Astrocyte (in vitro differentiated cells and primary cell): ENCODE results near the gene CARD9. TPM values are rescaled to one million over a fixed set of nuclear protein-coding genes. Genes with fewer than 3 reads are reported as not detected.

Experiments
- DNase-seq: peaks from one replicate; pipeline ENCODE4 v3.0.0-alpha.2; 2010; ENCODE audit warnings: low read depth
- FAIRE-seq: peaks from 2 replicates; lab custom pipeline; 2011; peaks lifted over from hg19 to GRCh38; lab: Jason Lieb, UNC
- H2AFZ ChIP-seq: 2 replicates; pipeline ENCODE4 v1.6.0; 2012; ENCODE audit warnings: low read depth, low read length, inconsistent platforms
- H3K27ac ChIP-seq: 2 replicates; pipeline ENCODE4 v1.5.1; 2011; ENCODE audit warnings: low read depth, low read length, inconsistent platforms
- H3K27me3 ChIP-seq: 2 replicates; pipeline ENCODE4 v1.6.0; 2011; ENCODE audit warnings: low read length, inconsistent platforms; ENCODE audit not compliant: insufficient read depth
- H3K36me3 ChIP-seq: 2 replicates; pipeline ENCODE4 v1.5.1; 2011; ENCODE audit warnings: low read length, inconsistent platforms; ENCODE audit not compliant: insufficient read depth
- H3K4me1 ChIP-seq: 2 replicates; pipeline ENCODE4 v1.5.1; 2011; ENCODE audit warnings: low read length, inconsistent platforms; ENCODE audit not compliant: insufficient read depth
- H3K4me2 ChIP-seq: 2 replicates; pipeline ENCODE4 v1.6.0; 2012; ENCODE audit warnings: low read length, inconsistent platforms
- H3K4me3 ChIP-seq: 2 replicates; pipeline ENCODE4 v1.5.1; 2011; ENCODE audit warnings: low read depth, mild to moderate bottlenecking, low read length, inconsistent platforms; ENCODE audit not compliant: insufficient read depth
- H3K79me2 ChIP-seq: 2 replicates; pipeline ENCODE4 v1.6.0; 2012; ENCODE audit warnings: mild to moderate bottlenecking, low read length, inconsistent platforms; ENCODE audit not compliant: insufficient read depth
- H3K9ac ChIP-seq: 2 replicates; pipeline ENCODE4 v1.6.0; 2012; ENCODE audit warnings: mild to moderate bottlenecking, low read length, inconsistent platforms
- H3K9me3 ChIP-seq: 2 replicates; pipeline ENCODE4 v1.5.1; 2012; ENCODE audit warnings: low read depth, mild to moderate bottlenecking, low read length, inconsistent platforms; ENCODE audit not compliant: insufficient read depth
- H4K20me1 ChIP-seq: 2 replicates; pipeline ENCODE4 v1.6.0; 2012; ENCODE audit warnings: low read length, inconsistent platforms; ENCODE audit not compliant: insufficient read depth
- H3K27ac Mint-ChIP-seq: one replicate; pipeline ENCODE4 v1.8.0; 2021; ENCODE audit warnings: mild to moderate bottlenecking, mixed read lengths; ENCODE audit not compliant: unreplicated experiment
- H3K27me3 Mint-ChIP-seq: one replicate; pipeline ENCODE4 v1.8.0; 2021; ENCODE audit warnings: low read depth, mixed read lengths; ENCODE audit not compliant: unreplicated experiment
- H3K36me3 Mint-ChIP-seq: one replicate; pipeline ENCODE4 v1.8.0; 2021; ENCODE audit warnings: low read depth, mixed read lengths; ENCODE audit not compliant: unreplicated experiment
- H3K4me1 Mint-ChIP-seq: one replicate; pipeline ENCODE4 v1.8.0; 2021; ENCODE audit warnings: low read depth, mixed read lengths; ENCODE audit not compliant: unreplicated experiment
- H3K4me3 Mint-ChIP-seq: one replicate; pipeline ENCODE4 v1.8.0; 2021; ENCODE audit warnings: mild to moderate bottlenecking, moderate library complexity, mixed read lengths; ENCODE audit not compliant: unreplicated experiment
- H3K9me3 Mint-ChIP-seq: one replicate; pipeline ENCODE4 v1.8.0; 2021; ENCODE audit warnings: mild to moderate bottlenecking, mixed read lengths; ENCODE audit not compliant: unreplicated experiment
- EZH2 ChIP-seq: IDR thresholded peaks from 2 replicates; pipeline ENCODE4 v1.6.1; 2012; ENCODE audit warnings: mild to moderate bottlenecking, low read length, inconsistent platforms; ENCODE audit not compliant: insufficient read depth
- total RNA-seq: library from RNA; stranded (reverse); gene quantifications from 2 replicates; pipeline ENCODE4 v1.2.1, GENCODE V29; 2021
- TF ChIP-seq, protein P1 (sequence below): IDR thresholded peaks from 2 replicates; pipeline ENCODE4 v1.5.1; 2011; ENCODE audit warnings: low read depth, mild to moderate bottlenecking, inconsistent platforms, low read length, moderate library complexity; ENCODE audit not compliant: insufficient read depth

The CARD9 gene
- total RNA-seq, 1 donor from 2014 or later, result 4.2 TPM

- Histone ChIP-seq H3K4me3 (peak overlapping the region; percentile 47), H3K27ac (no peak overlapping the region), H3K9ac (peak overlapping the region; percentile 50), H3K4me1 (peaks cover 22% of the 10 kb centered on the region), H2AFZ (no peak overlapping the region), H3K27me3 (no peaks in the 10 kb centered on the region), H3K79me2 (peaks cover 10% of the 10 kb centered on the region), H3K36me3 (no peaks in the 10 kb centered on the region), H3K4me2 (peak overlapping the region; percentile 85), H4K20me1 (peaks cover 21% of the 10 kb centered on the region), H3K9me3 (no peaks in the 10 kb centered on the region)
- H3K36me3 Mint-ChIP-seq, result no peaks in the 10 kb centered on the region
- no peak for DNase-seq
- no peak overlapping the region for H3K4me3 Mint-ChIP-seq
- TF ChIP-seq, protein P1, sequence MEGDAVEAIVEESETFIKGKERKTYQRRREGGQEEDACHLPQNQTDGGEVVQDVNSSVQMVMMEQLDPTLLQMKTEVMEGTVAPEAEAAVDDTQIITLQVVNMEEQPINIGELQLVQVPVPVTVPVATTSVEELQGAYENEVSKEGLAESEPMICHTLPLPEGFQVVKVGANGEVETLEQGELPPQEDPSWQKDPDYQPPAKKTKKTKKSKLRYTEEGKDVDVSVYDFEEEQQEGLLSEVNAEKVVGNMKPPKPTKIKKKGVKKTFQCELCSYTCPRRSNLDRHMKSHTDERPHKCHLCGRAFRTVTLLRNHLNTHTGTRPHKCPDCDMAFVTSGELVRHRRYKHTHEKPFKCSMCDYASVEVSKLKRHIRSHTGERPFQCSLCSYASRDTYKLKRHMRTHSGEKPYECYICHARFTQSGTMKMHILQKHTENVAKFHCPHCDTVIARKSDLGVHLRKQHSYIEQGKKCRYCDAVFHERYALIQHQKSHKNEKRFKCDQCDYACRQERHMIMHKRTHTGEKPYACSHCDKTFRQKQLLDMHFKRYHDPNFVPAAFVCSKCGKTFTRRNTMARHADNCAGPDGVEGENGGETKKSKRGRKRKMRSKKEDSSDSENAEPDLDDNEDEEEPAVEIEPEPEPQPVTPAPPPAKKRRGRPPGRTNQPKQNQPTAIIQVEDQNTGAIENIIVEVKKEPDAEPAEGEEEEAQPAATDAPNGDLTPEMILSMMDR, result no peak
- no peak for TF ChIP-seq EZH2
- no peaks in the 10 kb centered on the region for H3K9me3 Mint-ChIP-seq
- FAIRE-seq, result no peak
- peak overlapping the region; percentile 83 for H3K27ac Mint-ChIP-seq
- peaks cover 2% of the 10 kb centered on the region for H3K4me1 Mint-ChIP-seq
- no peaks in the 10 kb centered on the region for H3K27me3 Mint-ChIP-seq
These were observed 11.1 kb downstream of the CARD9 start for GRCh38 chr9:136362450-136362784.

GRCh38 chr9:136361754-136362449 is 11.6 kb downstream of the CARD9 start:
- H3K27ac Mint-ChIP-seq, result no peak overlapping the region
- no peak overlapping the region for H3K9ac ChIP-seq
- no peaks in the 10 kb centered on the region for H3K9me3 ChIP-seq
- peaks cover 2% of the 10 kb centered on the region for H3K4me1 Mint-ChIP-seq
- DNase-seq (no peak), FAIRE-seq (no peak)
- H3K4me2 ChIP-seq, result peak overlapping the region; percentile 85
- H3K36me3 ChIP-seq, result no peaks in the 10 kb centered on the region
- peaks cover 21% of the 10 kb centered on the region for H4K20me1 ChIP-seq
- H3K27ac ChIP-seq, result no peak overlapping the region
- TF ChIP-seq, protein P1, result no peak
- no peak for TF ChIP-seq EZH2
- H3K4me1 ChIP-seq, result peaks cover 22% of the 10 kb centered on the region
- no peaks in the 10 kb centered on the region for H3K27me3 Mint-ChIP-seq
- H3K36me3 Mint-ChIP-seq, result no peaks in the 10 kb centered on the region
- H3K9me3 Mint-ChIP-seq, result no peaks in the 10 kb centered on the region
- H3K4me3 Mint-ChIP-seq, result no peak overlapping the region
- peaks cover 10% of the 10 kb centered on the region for H3K79me2 ChIP-seq
- H3K27me3 ChIP-seq, result no peaks in the 10 kb centered on the region
- H3K4me3 ChIP-seq, result no peak overlapping the region
- no peak overlapping the region for H2AFZ ChIP-seq

- Histone ChIP-seq H3K36me3 (no peaks in the 10 kb centered on the region), H3K4me1 (peaks cover 22% of the 10 kb centered on the region), H3K27me3 (no peaks in the 10 kb centered on the region), H3K9ac (no peak overlapping the region), H2AFZ (no peak overlapping the region), H3K9me3 (no peaks in the 10 kb centered on the region), H3K27ac (no peak overlapping the region), H4K20me1 (peaks cover 21% of the 10 kb centered on the region), H3K79me2 (peaks cover 10% of the 10 kb centered on the region), H3K4me2 (no peak overlapping the region), H3K4me3 (no peak overlapping the region)
- Mint-ChIP-seq H3K9me3 (no peaks in the 10 kb centered on the region), H3K4me3 (no peak overlapping the region), H3K27ac (no peak overlapping the region), H3K27me3 (no peaks in the 10 kb centered on the region), H3K36me3 (no peaks in the 10 kb centered on the region), H3K4me1 (peaks cover 2% of the 10 kb centered on the region)
- no peak for FAIRE-seq
- DNase-seq, result no peak
- no peak for TF ChIP-seq EZH2
- TF ChIP-seq, protein P1, result no peak
These were observed 12.3 kb downstream of the CARD9 start for GRCh38 chr9:136361047-136361753.
